Panc1 (cell line): ENCODE data around the gene CHCHD6. TPM values are rescaled to one million over a fixed set of nuclear protein-coding genes. Genes with fewer than 3 reads are reported as not detected.

Experiments used
- ATAC-seq: fragments of 200-7000 bp; cut with Tn5 transposase; 2 replicates; pipeline ENCODE4 v1.9.1; 2020; ENCODE audit warnings: mild to moderate bottlenecking, moderate library complexity
- BruUV-seq: library from RNA; stranded (reverse); fragments of 400-500 nt; replicated peaks from 2 replicates; lab custom pipeline; 2021; lab: Mats Ljungman, UMichigan
- CTCF ChIA-PET: fragments of 300-600 bp; sonication (Branson Sonifier 250); formaldehyde crosslinking; loops from one replicate; lab custom pipeline; 2022; ENCODE audit warnings: antibody characterized with exemption; lab: Charles Lee
- POLR2A ChIA-PET: fragments of 300-600 bp; sonication (Branson Sonifier 250); formaldehyde crosslinking; loops from one replicate; lab custom pipeline; 2022; ENCODE audit warnings: antibody characterized with exemption; lab: Charles Lee
- DNase-seq: peaks from one replicate; pipeline ENCODE4 v3.0.0-alpha.2; 2010; ENCODE audit warnings: low read depth, low spot score
- H3K27ac ChIP-seq: 2 replicates; pipeline ENCODE4 v1.5.1; 2011; ENCODE audit warnings: mild to moderate bottlenecking, low read length, inconsistent platforms
- H3K27me3 ChIP-seq: fragments of 200-500 bp; sonication (Bioruptor generic); 2 replicates; pipeline ENCODE4 v1.6.0; 2014; ENCODE audit warnings: low read length, inconsistent platforms; ENCODE audit not compliant: control insufficient read depth, insufficient read depth
- H3K36me3 ChIP-seq: fragments of 200-500 bp; sonication (Bioruptor generic); 2 replicates; pipeline ENCODE4 v1.5.1; 2014; ENCODE audit warnings: inconsistent platforms, mild to moderate bottlenecking, low read length, moderate library complexity; ENCODE audit not compliant: control insufficient read depth, insufficient read depth
- H3K4me1 ChIP-seq: 2 replicates; pipeline ENCODE4 v1.5.1; 2011; ENCODE audit warnings: inconsistent platforms, mild to moderate bottlenecking, low read length, moderate library complexity; ENCODE audit not compliant: control insufficient read depth, insufficient read depth
- H3K4me3 ChIP-seq, 2 experiments: 2 replicates each; pipeline ENCODE4 v1.5.1; 2011 to 2012; ENCODE audit warnings: low read depth in 2 of 2, low read length in 2 of 2, mild to moderate bottlenecking in 2 of 2, inconsistent platforms in 1 of 2, moderate library complexity in 1 of 2
- H3K9me3 ChIP-seq: fragments of 200-500 bp; sonication (Bioruptor generic); 2 replicates; pipeline ENCODE4 v1.5.1; 2014; ENCODE audit warnings: low read depth, mild to moderate bottlenecking, inconsistent platforms, low read length, moderate library complexity; ENCODE audit not compliant: control insufficient read depth, insufficient read depth
- CTCF ChIP-seq: fragments of 450-650 bp; IDR thresholded peaks from 2 replicates; pipeline ENCODE4 v1.5.1; 2017; ENCODE audit warnings: mild to moderate bottlenecking
- POLR2AphosphoS5 ChIP-seq: IDR thresholded peaks from 2 replicates; pipeline ENCODE4 v1.6.1; 2012; ENCODE audit warnings: mild to moderate bottlenecking, low read depth, low read length, moderate library complexity
- REST ChIP-seq, 2 experiments: IDR thresholded peaks; 2 replicates each; pipeline ENCODE4 v1.6.1; 2011 to 2012; ENCODE audit warnings: low read depth in 2 of 2, control low read depth in 1 of 2, low read length in 1 of 2, mild to moderate bottlenecking in 1 of 2, moderate library complexity in 1 of 2; ENCODE audit not compliant: insufficient read depth in 1 of 2
- SIN3A ChIP-seq: IDR thresholded peaks from 2 replicates; pipeline ENCODE4 v1.6.1; 2012; ENCODE audit warnings: low read depth, mild to moderate bottlenecking, low read length, moderate library complexity, borderline replicate concordance; ENCODE audit not compliant: insufficient read depth
- TCF7L2 ChIP-seq: IDR thresholded peaks from 2 replicates; pipeline ENCODE4 v1.6.1; 2011; ENCODE audit warnings: mild to moderate bottlenecking, low read depth, low read length, inconsistent platforms
- in situ Hi-C: cut with HindIII; loops from 2 replicates; pipeline ENCODE4 v1.10.0; 2016; ENCODE audit warnings: low sequenced_read_pairs, low pct_unique_long_range_greater_than_20kb
- intact Hi-C: fragments of 100-400 bp; cut with micrococcal nuclease; formaldehyde crosslinking; loops from one replicate; pipeline ENCODE4 v1.10.0; 2022; ENCODE audit not compliant: unreplicated experiment
- total RNA-seq: library from RNA; stranded (reverse); gene quantifications from one replicate; pipeline ENCODE4 v1.2.1, GENCODE V29; 2021; ENCODE audit not compliant: unreplicated experiment

CHCHD6 gene
- total RNA-seq, 1 experiment from 2014 or later = 31.5 TPM

GRCh38 chr3:126723237-126723636, 19.2 kb downstream of the CHCHD6 start:
- Histone ChIP-seq H3K4me1 (no peaks in the 10 kb centered on the region), H3K36me3 (no peaks in the 10 kb centered on the region), H3K27me3 (no peaks in the 10 kb centered on the region), H3K4me3 (no peak overlapping the region), H3K27ac (no peak overlapping the region), H3K9me3 (no peaks in the 10 kb centered on the region)
- no TSS peak for BruUV-seq
- ChIA-PET POLR2A (no interaction called here), CTCF (no interaction called here)
- intact Hi-C loops = no loop called here
- ATAC-seq = no peak
- DNase-seq = no peak
- TF ChIP-seq SIN3A = no peak
- TF ChIP-seq CTCF = no peak
- TF ChIP-seq TCF7L2 = no peak
- no peak for TF ChIP-seq REST (IDR thresholded peaks at IDR 0.05; ENCODE audit: insufficient read depth in 1 of 2, low read depth in 2 of 2, low read length in 1 of 2)
- TF ChIP-seq POLR2AphosphoS5 = no peak
- in situ Hi-C loops = no loop called here

DNA sequence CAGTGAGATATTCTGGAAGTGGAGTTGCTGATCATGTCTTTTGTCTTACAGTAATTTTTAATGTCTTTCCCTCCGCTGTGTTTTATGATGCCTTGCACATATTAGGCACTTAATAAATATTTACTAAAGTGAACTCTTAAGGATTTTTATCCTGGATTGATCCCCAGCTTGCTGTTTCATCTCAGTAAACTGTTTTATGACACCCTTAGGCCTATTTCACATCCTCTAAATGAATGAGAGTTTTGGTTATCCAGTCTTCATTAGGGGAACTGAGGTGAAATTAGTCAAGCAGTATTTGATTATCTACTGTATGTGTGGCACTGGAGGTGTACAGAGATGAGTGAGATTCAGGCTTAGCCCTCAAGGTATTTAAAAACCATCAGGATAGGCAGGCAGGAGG, 19.8 kb downstream of the CHCHD6 start:
- Histone ChIP-seq H3K4me3 (no peak overlapping the region), H3K36me3 (no peaks in the 10 kb centered on the region), H3K9me3 (no peaks in the 10 kb centered on the region), H3K4me1 (no peaks in the 10 kb centered on the region), H3K27me3 (no peaks in the 10 kb centered on the region), H3K27ac (no peak overlapping the region)
- CTCF ChIA-PET = interaction anchor here (0.5 kb wide), 1 partner anchor 340 kb away, joined by 3 read pairs; no protein-coding TSS in a partner anchor
- no peak for TF ChIP-seq POLR2AphosphoS5
- no peak for TF ChIP-seq SIN3A
- no peak for TF ChIP-seq CTCF
- no peak for TF ChIP-seq TCF7L2
- TF ChIP-seq REST (IDR thresholded peaks at IDR 0.05; ENCODE audit: insufficient read depth in 1 of 2, low read depth in 2 of 2, low read length in 1 of 2) = no peak
- in situ Hi-C loops = no loop called here
- DNase-seq (no peak), ATAC-seq (no peak)
- no TSS peak for BruUV-seq
- POLR2A ChIA-PET = no interaction called here
- intact Hi-C loops = no loop called here
